ENCODE results near the gene MED29.

The MED29 gene

DNA sequence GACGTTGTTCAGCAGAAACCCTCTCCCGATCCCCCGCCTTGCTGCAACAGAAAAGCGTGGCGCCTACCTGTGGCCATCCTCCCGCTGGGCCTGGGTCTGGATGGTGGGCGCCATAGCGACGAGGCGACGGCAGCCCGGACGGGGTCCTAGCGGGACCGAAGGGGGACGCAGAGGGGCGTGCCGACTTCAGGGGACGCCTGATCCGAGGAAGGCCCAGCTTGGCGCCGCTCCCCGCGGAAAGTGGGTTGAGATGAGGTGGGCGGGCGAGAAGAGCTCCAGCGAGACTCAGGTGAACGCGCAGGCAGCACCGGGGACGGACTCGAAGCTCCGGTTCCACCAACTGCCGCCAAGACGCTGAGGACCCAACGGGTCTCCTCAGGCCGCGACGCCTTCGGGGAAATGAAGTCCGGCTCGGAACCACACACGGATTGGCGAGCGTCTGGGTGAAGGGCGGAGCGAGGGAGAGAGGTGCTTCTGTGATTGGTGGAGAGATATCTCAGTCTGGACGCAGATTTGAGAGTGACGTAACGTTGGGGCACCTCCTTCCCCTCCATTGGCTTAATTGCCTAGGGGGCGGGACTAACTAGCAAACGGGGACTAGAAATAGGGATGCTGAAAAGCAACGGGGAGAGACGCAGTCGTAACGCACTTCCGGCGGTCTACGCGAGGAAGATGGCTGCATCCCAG lies at the start of gene MED29, which contains the start of gene PAF1:
Gene MED29 (plus strand): TSS at position 628 of the 687 bp plus-strand sequence. CDS start 45 bp downstream, at position 673.
Gene PAF1 (minus strand): TSS at position 356 of the 687 bp plus-strand sequence. CDS start 242 bp downstream, at position 114.
- peak; percentile 99 for DNase-seq

- DNase-seq, result peak; percentile 99
Observed at GRCh38 chr19:39341719-39342604, 49.2 kb upstream of the MED29 start, which contains the start of gene SAMD4B. TSS of gene SAMD4B (plus strand) at chr19:39342421. CDS start at chr19:39356894, 14,473 bp downstream.

GRCh38 chr19:39342647-39343305 lies 48.4 kb upstream of the MED29 start:
- no peak for DNase-seq

GRCh38 chr19:39345956-39346355 lies 45.2 kb upstream of the MED29 start:
- no peak for DNase-seq

DNA sequence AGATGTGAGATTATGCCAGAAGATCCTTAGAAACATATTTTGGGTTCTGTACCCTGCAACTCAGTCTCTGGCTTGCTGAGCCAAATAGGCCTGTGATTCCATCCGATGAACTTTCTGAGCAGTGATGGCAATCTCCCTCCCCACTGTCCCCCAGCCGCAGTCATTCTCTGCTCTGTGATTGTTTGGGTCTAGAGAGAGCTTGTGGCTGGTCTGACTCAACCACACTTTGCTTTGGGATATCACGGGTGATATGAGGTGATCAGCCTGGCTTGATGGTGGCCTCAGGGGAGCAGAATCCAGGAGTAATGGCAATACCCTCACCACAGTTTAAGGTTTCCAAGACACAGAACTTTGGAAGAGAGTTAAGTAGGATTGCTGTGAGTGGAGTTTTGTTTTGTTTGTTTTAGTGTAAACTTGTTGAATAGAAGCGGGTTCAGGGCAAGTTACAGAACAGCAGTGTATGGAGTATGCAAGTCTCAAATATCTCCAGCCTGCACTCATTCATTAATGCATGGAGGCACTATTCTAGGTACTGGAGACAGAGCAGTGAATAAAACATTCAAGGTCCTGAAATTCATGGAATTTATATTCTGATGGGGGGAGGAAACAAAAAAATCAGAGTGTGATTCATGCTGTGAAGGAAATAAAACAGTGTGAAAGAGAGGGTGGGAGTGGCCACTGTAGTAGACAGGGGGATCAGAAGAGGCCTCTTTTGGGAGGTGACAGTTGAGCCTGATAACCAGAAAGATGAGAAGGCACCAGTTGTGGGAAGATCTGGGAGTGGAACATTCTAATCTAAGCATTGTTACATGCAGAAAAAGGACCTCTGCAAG lies 43.6 kb upstream of the MED29 start:
- DNase-seq, result no peak

DNA sequence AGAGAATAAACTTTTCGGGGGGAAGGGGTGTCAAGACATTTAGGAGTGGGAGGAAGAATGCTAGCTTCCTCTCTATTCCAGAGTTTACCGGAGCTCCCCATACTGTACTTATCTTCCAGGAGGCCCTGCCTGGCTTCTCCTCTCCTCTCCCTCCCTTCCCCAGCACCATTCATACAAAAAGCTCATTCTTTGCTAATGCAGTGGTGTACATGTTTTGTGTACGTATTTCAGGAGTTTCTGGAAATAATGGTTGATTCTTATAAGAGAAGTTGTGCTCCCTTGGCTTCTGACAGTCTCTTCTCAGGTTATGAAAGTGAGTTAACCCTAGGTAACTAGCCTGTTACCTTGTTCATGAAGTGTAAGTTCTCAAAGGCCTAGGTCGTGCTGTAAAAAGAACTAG lies 41.9 kb upstream of the MED29 start:
- no peak for DNase-seq

DNA sequence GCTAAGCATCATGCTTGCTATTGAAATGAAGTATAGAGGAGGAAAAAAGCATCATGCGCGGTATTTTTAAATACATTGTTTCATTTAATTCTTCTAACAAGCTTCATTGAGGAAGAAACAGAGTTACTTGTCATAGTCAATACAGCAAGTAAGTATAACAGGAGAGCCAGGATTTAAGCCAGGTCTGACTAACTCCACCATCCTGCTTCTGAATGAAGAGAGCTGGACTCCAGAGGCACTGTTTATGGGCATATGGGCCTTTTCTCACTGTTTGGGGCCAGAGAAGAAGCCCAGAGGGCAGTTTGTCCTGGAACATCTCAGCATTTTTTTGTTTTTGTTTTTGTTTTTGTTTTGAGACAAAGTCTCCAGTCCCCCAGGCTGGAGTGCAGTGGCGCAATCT lies 41.0 kb upstream of the MED29 start:
- DNase-seq, result no peak

- peak; percentile 80 for DNase-seq
Observed at GRCh38 chr19:39351537-39352064, 39.6 kb upstream of the MED29 start.

DNA sequence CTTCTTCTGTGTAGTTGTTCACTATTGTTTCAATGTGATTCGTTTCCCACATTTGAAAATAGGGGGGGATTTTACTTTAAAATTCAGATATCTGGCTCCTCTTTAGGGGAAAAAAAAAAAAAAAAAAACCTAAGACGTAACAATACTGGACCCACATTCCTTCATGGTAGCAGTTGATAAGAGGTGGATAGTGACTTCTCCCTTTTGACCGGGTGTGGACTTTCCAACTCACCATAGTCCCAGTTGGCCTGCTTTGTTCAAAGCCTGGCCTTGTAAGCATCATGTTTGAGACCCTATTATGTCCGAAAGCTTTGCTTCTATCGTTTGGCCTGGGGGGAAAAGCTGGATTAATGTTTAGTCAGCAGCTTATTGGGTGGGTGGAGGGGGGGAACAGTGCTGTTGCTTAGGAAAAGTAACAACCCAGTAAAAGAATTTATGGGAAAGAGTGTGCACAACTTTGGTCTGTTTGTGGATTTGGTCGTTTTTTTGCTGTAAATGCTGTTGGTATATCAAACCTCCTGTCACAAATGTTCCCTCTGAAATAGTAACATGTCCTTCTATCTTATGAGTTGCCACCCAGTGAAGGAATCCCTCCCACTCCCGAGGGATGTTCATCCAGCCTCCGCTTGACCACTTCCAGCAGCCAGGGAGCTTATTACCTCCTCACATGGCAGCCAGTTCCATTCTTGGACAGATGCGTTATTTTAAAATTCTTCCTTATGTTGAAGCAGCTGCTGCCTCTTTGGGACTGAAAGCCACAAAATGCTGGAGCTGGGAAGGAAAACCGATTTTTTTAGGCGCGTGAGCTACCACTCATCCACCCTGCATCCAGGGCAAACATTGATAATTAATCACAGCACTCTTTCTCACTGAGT lies 38.6 kb upstream of the MED29 start:
- no peak for DNase-seq

GRCh38 chr19:39355253-39355652 lies 35.9 kb upstream of the MED29 start:
- DNase-seq, result no peak

GRCh38 chr19:39356073-39356472 lies 35.1 kb upstream of the MED29 start:
- no peak for DNase-seq

- no peak for DNase-seq
Observed at GRCh38 chr19:39356647-39357046, 34.5 kb upstream of the MED29 start.

- DNase-seq, result no peak
Observed at GRCh38 chr19:39359026-39359425, 32.2 kb upstream of the MED29 start.

GRCh38 chr19:39360599-39360998 lies 30.6 kb upstream of the MED29 start:
- DNase-seq, result no peak

GRCh38 chr19:39362682-39363657 lies 28.2 kb upstream of the MED29 start:
- no peak for DNase-seq

DNA sequence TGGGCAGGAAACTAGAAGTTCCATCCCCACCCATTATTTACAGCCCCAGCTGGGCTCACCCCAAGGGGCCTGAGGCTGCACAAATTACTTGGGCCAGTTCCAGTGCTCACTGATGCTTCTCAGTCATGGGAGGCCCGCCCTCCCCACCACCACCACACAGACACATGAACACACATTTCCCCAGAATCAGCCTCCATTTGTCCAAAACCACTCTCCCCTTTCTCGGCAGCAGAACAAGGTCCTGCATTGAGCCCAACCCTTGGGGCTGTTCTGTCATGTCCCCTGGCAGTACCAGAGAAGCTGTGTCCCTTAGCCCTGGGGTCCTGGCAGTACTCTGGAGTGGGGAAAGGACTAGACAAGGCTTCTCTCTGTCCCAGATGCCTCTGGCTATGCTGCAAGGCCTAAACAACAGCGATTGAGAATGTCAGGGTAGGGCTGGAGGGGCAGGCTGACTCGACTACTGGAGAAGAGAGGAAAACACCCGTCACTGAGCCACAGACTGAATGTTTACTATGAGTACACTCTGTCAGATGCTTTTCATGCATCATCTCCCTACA lies 27.2 kb upstream of the MED29 start:
- DNase-seq, result no peak

- DNase-seq, result no peak
Observed at GRCh38 chr19:39365531-39365930, 25.6 kb upstream of the MED29 start.

GRCh38 chr19:39369200-39369599 lies 22.0 kb upstream of the MED29 start:
- DNase-seq, result no peak

DNA sequence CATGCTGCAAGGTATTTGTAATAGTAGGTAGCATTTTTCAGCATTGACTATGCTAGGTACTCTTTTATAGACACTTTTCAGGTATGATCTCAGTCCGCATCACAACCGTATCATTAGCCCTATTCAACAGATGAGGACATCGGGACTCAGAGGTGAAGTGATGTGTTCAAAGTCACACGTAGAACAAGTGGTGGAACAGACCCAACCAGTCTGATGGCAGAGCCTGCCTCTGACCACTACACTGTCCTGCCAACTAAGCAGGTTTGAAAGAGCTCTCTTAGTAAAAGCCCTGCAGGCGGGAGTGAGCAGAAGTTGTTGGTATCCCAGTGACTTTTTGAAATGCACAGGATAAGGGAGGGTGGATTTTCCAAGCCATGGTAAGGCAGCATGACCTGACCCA lies 20.4 kb upstream of the MED29 start:
- no peak for DNase-seq
